ENCODE results near the gene TTC21B.
A peak's percentile ranks its signal among the peaks of the same experiment; 100 is the strongest.
"Not testable (repeated sequence)": the region's sequence is repeated elsewhere in the genome, so short reads cannot be mapped to it uniquely, and the experiment has no call there.

TTC21B gene

GRCh38 chr2:165953655-165954606 lies at the start of gene TTC21B:
Gene TTC21B (minus strand): TSS chr2:165953776. CDS start chr2:165953705, 71 bp downstream.
- DNase-seq, result peak; percentile 97

- DNase-seq, result no peak
These were observed 46.8 kb upstream of the TTC21B start for GRCh38 chr2:166000401-166000800.

GRCh38 chr2:165990846-165991245 lies 37.3 kb upstream of the TTC21B start:
- no peak for DNase-seq

GRCh38 chr2:165989851-165990250 lies 36.3 kb upstream of the TTC21B start:
- DNase-seq, result peak; percentile 95

GRCh38 chr2:165985120-165985519 lies 31.5 kb upstream of the TTC21B start:
- DNase-seq, result no peak

GRCh38 chr2:165972161-165972560 lies 18.6 kb upstream of the TTC21B start:
- not testable (repeated sequence) for DNase-seq

- DNase-seq, result no peak
These were observed 17.1 kb upstream of the TTC21B start for GRCh38 chr2:165970663-165971062.

GRCh38 chr2:165969227-165969626 lies 15.7 kb upstream of the TTC21B start:
- DNase-seq, result peak; percentile 41

GRCh38 chr2:165967746-165968145 lies 14.2 kb upstream of the TTC21B start:
- DNase-seq, result no peak

- no peak for DNase-seq
These were observed 8.2 kb upstream of the TTC21B start for GRCh38 chr2:165961818-165962217.

- no peak for DNase-seq
These were observed 5.8 kb upstream of the TTC21B start for GRCh38 chr2:165959371-165959770.

- DNase-seq, result no peak
These were observed 4.9 kb upstream of the TTC21B start for GRCh38 chr2:165958313-165958960.

- DNase-seq, result no peak
These were observed 3.6 kb upstream of the TTC21B start for GRCh38 chr2:165957030-165957675.

GRCh38 chr2:165953306-165953654 lies 296 bp downstream of the TTC21B start:
- no peak for DNase-seq

- DNase-seq, result peak; percentile 24
These were observed 800 bp downstream of the TTC21B start for GRCh38 chr2:165952741-165953211.

- DNase-seq, result no peak
These were observed 1.5 kb downstream of the TTC21B start for GRCh38 chr2:165952085-165952484.

- DNase-seq, result no peak
These were observed 3.1 kb downstream of the TTC21B start for GRCh38 chr2:165950438-165950837.

- no peak for DNase-seq
These were observed 11.7 kb downstream of the TTC21B start for GRCh38 chr2:165941827-165942226.

GRCh38 chr2:165938237-165938636 lies 15.3 kb downstream of the TTC21B start:
- DNase-seq, result no peak

GRCh38 chr2:165933211-165933910 lies 20.2 kb downstream of the TTC21B start:
- DNase-seq, result no peak

- DNase-seq, result no peak
These were observed 25.8 kb downstream of the TTC21B start for GRCh38 chr2:165927774-165928173.

GRCh38 chr2:165927353-165927752 lies 26.2 kb downstream of the TTC21B start:
- no peak for DNase-seq

- no peak for DNase-seq
These were observed 28.6 kb downstream of the TTC21B start for GRCh38 chr2:165924946-165925345.
